ENCODE results near the gene SFMBT2.

Gene SFMBT2

GRCh38 chr10:7350541-7351195 is 60.2 kb downstream of the SFMBT2 start:
- DNase-seq (no peak), ATAC-seq (no peak)
- Mint-ChIP-seq H3K27ac (no peak overlapping the region), H3K9me3 (no peaks in the 10 kb centered on the region), H3K4me1 (peaks cover 21% of the 10 kb centered on the region), H3K36me3 (ENCODE audit: low read depth) (peaks cover 42% of the 10 kb centered on the region), H3K4me3 (no peak overlapping the region), H3K27me3 (no peaks in the 10 kb centered on the region)

- peaks cover 21% of the 10 kb centered on the region for H3K4me1 Mint-ChIP-seq
- DNase-seq (no peak), ATAC-seq (no peak)
- H3K27ac Mint-ChIP-seq, result no peak overlapping the region
- H3K9me3 Mint-ChIP-seq, result no peaks in the 10 kb centered on the region
- peaks cover 54% of the 10 kb centered on the region for H3K36me3 Mint-ChIP-seq (ENCODE audit: low read depth)
- no peak overlapping the region for H3K4me3 Mint-ChIP-seq
- H3K27me3 Mint-ChIP-seq, result no peaks in the 10 kb centered on the region
Measured at GRCh38 chr10:7345717-7346116, 65.1 kb downstream of the SFMBT2 start.

GRCh38 chr10:7343040-7343439 is 67.8 kb downstream of the SFMBT2 start:
- Mint-ChIP-seq H3K36me3 (ENCODE audit: low read depth) (peaks cover 57% of the 10 kb centered on the region), H3K27ac (no peak overlapping the region), H3K9me3 (no peaks in the 10 kb centered on the region), H3K27me3 (no peaks in the 10 kb centered on the region), H3K4me3 (no peak overlapping the region), H3K4me1 (peaks cover 44% of the 10 kb centered on the region)
- no peak for ATAC-seq
- no peak for DNase-seq

GRCh38 chr10:7340179-7340874 is 70.5 kb downstream of the SFMBT2 start:
- Mint-ChIP-seq H3K27ac (peak overlapping the region; percentile 84), H3K36me3 (ENCODE audit: low read depth) (peaks cover 60% of the 10 kb centered on the region), H3K9me3 (no peaks in the 10 kb centered on the region), H3K4me3 (no peak overlapping the region), H3K4me1 (peaks cover 64% of the 10 kb centered on the region), H3K27me3 (no peaks in the 10 kb centered on the region)
- DNase-seq (no peak), ATAC-seq (no peak)

GRCh38 chr10:7339510-7339909 is 71.3 kb downstream of the SFMBT2 start:
- H3K27me3 Mint-ChIP-seq, result no peaks in the 10 kb centered on the region
- H3K27ac Mint-ChIP-seq, result no peak overlapping the region
- H3K4me3 Mint-ChIP-seq, result no peak overlapping the region
- no peak for DNase-seq
- H3K9me3 Mint-ChIP-seq, result no peaks in the 10 kb centered on the region
- peaks cover 64% of the 10 kb centered on the region for H3K4me1 Mint-ChIP-seq
- peaks cover 60% of the 10 kb centered on the region for H3K36me3 Mint-ChIP-seq (ENCODE audit: low read depth)
- no peak for ATAC-seq

GRCh38 chr10:7338469-7338868 is 72.4 kb downstream of the SFMBT2 start:
- Mint-ChIP-seq H3K27ac (peak overlapping the region; percentile 88), H3K9me3 (no peaks in the 10 kb centered on the region), H3K27me3 (no peaks in the 10 kb centered on the region), H3K4me3 (no peak overlapping the region), H3K4me1 (peaks cover 70% of the 10 kb centered on the region), H3K36me3 (ENCODE audit: low read depth) (peaks cover 57% of the 10 kb centered on the region)
- no peak for DNase-seq
- peak; percentile 63 for ATAC-seq

- Mint-ChIP-seq H3K4me1 (peaks cover 71% of the 10 kb centered on the region), H3K27ac (peak overlapping the region; percentile 88), H3K36me3 (ENCODE audit: low read depth) (peaks cover 50% of the 10 kb centered on the region), H3K4me3 (peak overlapping the region; percentile 47), H3K9me3 (no peaks in the 10 kb centered on the region), H3K27me3 (no peaks in the 10 kb centered on the region)
- ATAC-seq, result peak; percentile 90
- peak; percentile 38 for DNase-seq
Measured at GRCh38 chr10:7337431-7338171, 73.2 kb downstream of the SFMBT2 start.

- Mint-ChIP-seq H3K4me3 (no peak overlapping the region), H3K4me1 (peaks cover 70% of the 10 kb centered on the region), H3K27ac (peak overlapping the region; percentile 68), H3K36me3 (ENCODE audit: low read depth) (peaks cover 55% of the 10 kb centered on the region), H3K27me3 (no peaks in the 10 kb centered on the region), H3K9me3 (no peaks in the 10 kb centered on the region)
- ATAC-seq (no peak), DNase-seq (no peak)
Measured at GRCh38 chr10:7335977-7336376, 74.9 kb downstream of the SFMBT2 start.

- H3K9me3 Mint-ChIP-seq, result no peaks in the 10 kb centered on the region
- H3K4me3 Mint-ChIP-seq, result no peak overlapping the region
- no peak overlapping the region for H3K27ac Mint-ChIP-seq
- DNase-seq (no peak), ATAC-seq (no peak)
- no peaks in the 10 kb centered on the region for H3K27me3 Mint-ChIP-seq
- peaks cover 61% of the 10 kb centered on the region for H3K36me3 Mint-ChIP-seq (ENCODE audit: low read depth)
- peaks cover 68% of the 10 kb centered on the region for H3K4me1 Mint-ChIP-seq
Measured at GRCh38 chr10:7334642-7334964, 76.2 kb downstream of the SFMBT2 start.

GRCh38 chr10:7333961-7334641 is 76.7 kb downstream of the SFMBT2 start:
- DNase-seq (no peak), ATAC-seq (no peak)
- Mint-ChIP-seq H3K4me1 (peaks cover 65% of the 10 kb centered on the region), H3K9me3 (peaks cover 1% of the 10 kb centered on the region), H3K27me3 (no peaks in the 10 kb centered on the region), H3K4me3 (no peak overlapping the region), H3K36me3 (ENCODE audit: low read depth) (peaks cover 62% of the 10 kb centered on the region), H3K27ac (no peak overlapping the region)

GRCh38 chr10:7329219-7329618 is 81.6 kb downstream of the SFMBT2 start:
- Mint-ChIP-seq H3K27ac (no peak overlapping the region), H3K4me1 (peaks cover 32% of the 10 kb centered on the region), H3K4me3 (no peak overlapping the region), H3K9me3 (peaks cover 20% of the 10 kb centered on the region), H3K36me3 (ENCODE audit: low read depth) (peaks cover 67% of the 10 kb centered on the region), H3K27me3 (no peaks in the 10 kb centered on the region)
- ATAC-seq (no peak), DNase-seq (no peak)

GRCh38 chr10:7327885-7328284 is 82.9 kb downstream of the SFMBT2 start:
- no peak for ATAC-seq
- Mint-ChIP-seq H3K4me1 (peaks cover 27% of the 10 kb centered on the region), H3K27ac (no peak overlapping the region), H3K9me3 (peaks cover 22% of the 10 kb centered on the region), H3K27me3 (no peaks in the 10 kb centered on the region), H3K4me3 (no peak overlapping the region), H3K36me3 (ENCODE audit: low read depth) (peaks cover 64% of the 10 kb centered on the region)
- no peak for DNase-seq

GRCh38 chr10:7322623-7323022 is 88.2 kb downstream of the SFMBT2 start:
- ATAC-seq, result no peak
- DNase-seq, result no peak
- Mint-ChIP-seq H3K4me3 (no peak overlapping the region), H3K4me1 (peaks cover 34% of the 10 kb centered on the region), H3K27ac (no peak overlapping the region), H3K36me3 (ENCODE audit: low read depth) (peaks cover 50% of the 10 kb centered on the region), H3K27me3 (no peaks in the 10 kb centered on the region), H3K9me3 (peaks cover 21% of the 10 kb centered on the region)

GRCh38 chr10:7320072-7320471 is 90.8 kb downstream of the SFMBT2 start:
- peak overlapping the region; percentile 36 for H3K27ac Mint-ChIP-seq
- no peak for ATAC-seq
- H3K9me3 Mint-ChIP-seq, result peaks cover 14% of the 10 kb centered on the region
- peaks cover 49% of the 10 kb centered on the region for H3K36me3 Mint-ChIP-seq (ENCODE audit: low read depth)
- DNase-seq, result no peak
- H3K27me3 Mint-ChIP-seq, result no peaks in the 10 kb centered on the region
- no peak overlapping the region for H3K4me3 Mint-ChIP-seq
- H3K4me1 Mint-ChIP-seq, result peaks cover 55% of the 10 kb centered on the region
